GM21528 (cell line): ENCODE measurements around the gene CD96.

Experiments
- ATAC-seq: cut with Tn5 transposase; IDR thresholded peaks from one replicate; pipeline ENCODE4 v1.9.1; 2021; ENCODE audit warnings: mild to moderate bottlenecking, moderate library complexity; ENCODE audit not compliant: unreplicated experiment, low FRiP score

CD96 gene

DNA sequence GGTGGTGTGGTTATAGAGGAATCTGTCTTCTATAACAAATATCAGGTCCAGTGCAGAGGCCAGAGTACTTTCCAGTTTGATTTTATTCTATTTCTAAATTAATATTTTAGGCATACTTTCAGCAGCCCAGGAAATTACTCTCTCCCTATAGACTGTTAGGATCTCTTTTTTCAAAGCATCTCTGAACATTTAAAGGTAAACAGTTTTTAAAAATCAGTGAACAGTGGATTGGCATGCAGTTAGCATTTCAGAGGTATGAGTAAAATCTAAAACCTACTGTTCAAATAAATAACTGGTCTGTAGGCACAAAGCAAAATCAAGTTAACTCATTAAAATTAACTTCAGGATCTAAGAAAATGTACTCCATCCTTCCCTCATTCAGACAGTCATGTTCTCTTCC, 50.1 kb downstream of the CD96 start:
- no peak for ATAC-seq

DNA sequence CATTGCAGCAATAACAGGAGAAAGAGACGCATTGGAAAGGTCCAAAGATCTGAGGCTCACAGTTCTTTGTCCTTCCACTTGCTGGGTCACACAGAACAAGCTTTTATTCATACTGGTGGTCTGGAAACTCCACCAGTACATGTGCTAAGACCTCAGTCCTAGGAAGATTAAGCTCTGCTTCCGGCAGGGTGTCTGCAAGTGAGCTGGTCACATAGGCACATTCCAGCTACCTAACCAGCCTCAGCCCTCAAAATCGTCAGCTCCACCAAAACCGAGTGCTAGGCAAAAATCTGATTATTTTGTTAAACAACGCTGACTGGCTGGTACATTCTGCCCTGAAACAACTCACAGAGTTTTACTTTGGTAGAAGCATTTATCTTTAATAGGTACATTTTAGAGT, 50.9 kb downstream of the CD96 start:
- ATAC-seq: no peak

DNA sequence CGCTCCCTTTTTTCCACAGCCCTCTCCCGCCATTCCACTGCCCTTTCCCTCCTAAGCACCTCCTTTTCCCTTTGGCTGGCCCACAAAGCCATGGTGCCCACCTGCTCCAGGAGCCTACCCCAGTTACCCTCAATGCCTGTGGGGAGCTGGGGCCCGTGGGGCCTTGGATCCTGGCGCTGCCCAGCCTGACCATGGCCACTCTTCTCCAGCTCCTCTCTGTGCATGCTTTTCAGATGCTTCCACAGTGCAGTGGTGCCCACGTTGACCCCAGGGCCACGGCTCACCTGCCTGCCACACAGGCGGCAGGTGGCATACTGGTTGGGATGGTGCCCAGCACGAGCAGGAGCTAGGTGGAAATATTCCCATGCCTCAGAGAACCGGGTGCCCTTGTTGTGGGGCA, 51.7 kb downstream of the CD96 start:
- ATAC-seq: peak; percentile 11

DNA sequence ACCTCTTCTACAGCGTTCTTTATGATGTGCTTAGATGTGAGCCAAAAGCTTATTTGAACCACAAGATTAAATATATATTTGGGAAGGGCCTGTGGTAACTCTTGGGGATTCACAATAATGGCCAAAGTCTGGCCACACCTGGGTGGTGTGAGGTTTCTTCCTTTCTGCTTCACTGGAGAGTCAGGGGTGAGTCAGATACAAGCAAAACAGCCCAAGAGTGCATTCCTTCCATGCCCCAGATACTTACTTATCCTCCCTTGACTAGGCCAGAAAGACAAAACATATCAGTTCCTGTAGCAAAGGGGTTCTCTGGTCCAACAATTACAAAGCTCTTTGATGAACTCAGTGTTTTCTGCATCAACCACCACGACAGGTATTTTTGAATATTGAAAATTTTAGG, 52.2 kb downstream of the CD96 start:
- peak; percentile 46 for ATAC-seq

DNA sequence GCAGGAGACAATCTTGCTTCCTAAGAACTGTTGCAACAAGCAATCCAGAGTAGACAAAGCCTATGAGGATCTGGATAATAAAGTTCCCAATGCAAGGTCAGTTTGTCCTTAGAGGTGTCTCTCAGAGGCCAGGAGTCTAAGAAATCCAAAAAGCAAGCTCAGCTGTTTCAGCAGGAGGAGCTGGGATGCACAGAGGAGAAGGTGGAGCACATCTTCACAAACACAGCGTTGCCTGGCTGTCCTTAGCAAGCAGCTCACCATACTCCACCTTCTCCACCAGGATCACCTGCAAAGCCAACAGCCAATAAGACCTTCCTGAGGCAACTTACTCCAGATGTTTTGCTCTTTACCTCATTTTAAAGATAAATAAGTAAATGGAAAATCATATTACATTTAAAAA, 52.8 kb downstream of the CD96 start:
- ATAC-seq: peak; percentile 23

DNA sequence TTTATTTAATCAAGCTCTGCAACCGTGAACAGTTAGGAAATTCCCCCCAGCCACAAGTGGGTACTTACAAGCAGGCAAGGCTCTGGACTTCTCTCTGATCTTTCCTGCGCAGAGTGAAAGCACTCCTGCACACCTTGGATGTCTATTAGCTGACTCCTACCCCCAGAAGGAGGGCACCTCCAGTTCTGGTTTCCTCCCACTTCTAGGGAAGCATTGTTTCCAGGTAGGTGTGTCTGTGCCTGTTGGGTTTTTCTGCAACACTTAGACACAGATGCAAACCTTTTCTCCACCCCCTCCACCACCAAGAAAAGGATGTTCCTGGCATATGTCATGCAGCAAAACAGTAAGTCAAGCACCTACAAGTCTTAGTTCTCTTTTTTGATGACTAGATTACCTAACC, 53.2 kb downstream of the CD96 start, which contains the start of gene ZBED2:
ZBED2 (minus strand) TSS at position 115 of the 400 bp plus-strand sequence. CDS start 1,145 bp downstream, outside the sequence.
- ATAC-seq: peak; percentile 39

DNA sequence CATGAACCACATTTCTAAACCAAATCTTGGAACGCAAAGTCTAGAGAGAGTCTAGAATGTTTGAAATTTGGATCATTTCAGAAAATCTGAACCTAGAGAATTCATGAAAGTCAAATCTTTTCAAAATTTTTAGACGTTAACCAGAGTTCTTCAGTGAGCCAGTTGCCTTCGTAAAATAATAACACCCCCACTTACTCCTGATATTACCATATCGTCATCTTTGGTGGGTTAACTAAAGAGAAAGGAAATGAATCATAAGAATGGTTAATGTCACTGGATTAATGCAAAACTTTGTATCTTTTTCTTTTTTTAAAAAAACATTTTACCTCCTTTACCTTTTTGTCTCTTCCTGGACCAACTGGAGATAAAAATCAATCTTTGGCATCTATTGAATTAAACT, 54.3 kb downstream of the CD96 start:
- ATAC-seq: no peak

DNA sequence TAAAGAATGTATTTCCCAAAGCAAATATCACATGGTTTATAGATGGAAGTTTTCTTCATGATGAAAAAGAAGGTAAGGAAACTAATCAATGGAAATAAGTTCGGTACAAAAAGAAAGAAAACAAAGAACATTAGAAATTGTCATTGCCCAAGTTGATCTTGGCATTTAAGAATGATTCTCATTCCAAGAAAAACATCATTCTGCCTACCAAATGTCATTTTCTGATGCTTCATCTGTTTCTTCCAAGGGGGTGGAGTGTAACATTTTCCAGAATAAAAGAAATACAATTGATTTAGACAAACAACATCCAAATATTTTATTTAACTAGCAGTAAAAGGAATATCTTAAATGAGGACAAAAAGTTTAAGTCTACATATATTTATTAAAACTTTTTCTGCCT, 56.1 kb downstream of the CD96 start:
- no peak for ATAC-seq

DNA sequence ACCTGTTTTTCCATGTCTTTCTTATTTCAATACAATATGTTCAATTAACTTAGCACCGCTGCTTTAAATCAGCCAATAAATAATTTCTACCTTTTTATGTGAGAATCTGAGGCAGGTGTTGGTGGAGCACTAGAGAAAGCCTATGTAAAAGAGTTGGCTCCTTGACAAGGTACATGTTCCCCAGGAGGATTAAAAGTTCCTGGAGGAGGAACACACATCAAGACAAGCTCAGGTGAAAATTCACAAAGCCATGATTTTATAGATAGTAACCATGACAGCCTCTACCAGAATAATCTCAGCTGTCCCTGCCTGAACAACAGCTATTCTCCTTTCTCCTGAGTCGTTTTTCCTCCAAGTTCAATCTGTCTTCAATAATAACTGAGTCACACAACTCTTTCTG, 56.6 kb downstream of the CD96 start:
- no peak for ATAC-seq

DNA sequence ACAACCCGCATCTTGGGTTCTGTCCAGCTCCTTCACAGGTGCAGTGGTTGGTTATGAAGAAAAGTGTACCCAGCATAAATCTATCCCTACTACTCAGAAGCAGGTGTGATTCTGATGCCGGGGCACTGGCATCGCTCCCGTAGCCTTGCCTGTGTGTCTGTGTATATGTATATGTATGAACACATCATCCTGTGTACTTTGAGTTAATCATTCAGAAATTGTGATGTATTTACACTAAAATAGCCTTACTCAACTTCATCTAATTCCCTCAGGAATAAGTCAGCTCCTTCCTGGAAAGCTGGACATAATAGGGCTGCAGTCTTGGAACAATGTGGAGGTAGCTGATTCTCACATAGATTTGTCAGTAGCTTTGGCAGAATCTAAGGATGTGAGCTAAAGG, 59.8 kb downstream of the CD96 start:
- no peak for ATAC-seq

DNA sequence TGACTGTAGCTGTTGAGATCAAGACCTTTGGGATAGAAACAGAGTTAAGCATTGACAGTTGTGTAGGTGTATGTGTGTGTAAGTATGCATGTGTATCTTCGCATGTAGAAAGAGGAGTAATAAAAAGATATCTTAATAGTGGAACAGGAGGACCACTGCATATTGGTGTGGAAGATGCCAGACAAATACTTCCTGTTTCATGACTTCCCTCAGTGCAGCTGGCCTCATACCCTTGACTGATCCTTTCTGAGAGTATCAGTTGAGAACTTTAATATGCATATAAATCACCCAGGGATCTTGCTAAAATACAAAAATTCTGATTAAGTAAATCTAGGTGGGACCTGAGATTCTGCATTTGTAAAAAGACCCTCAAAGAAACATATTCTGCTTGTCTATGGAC, 61.7 kb downstream of the CD96 start:
- ATAC-seq: peak; percentile 70

DNA sequence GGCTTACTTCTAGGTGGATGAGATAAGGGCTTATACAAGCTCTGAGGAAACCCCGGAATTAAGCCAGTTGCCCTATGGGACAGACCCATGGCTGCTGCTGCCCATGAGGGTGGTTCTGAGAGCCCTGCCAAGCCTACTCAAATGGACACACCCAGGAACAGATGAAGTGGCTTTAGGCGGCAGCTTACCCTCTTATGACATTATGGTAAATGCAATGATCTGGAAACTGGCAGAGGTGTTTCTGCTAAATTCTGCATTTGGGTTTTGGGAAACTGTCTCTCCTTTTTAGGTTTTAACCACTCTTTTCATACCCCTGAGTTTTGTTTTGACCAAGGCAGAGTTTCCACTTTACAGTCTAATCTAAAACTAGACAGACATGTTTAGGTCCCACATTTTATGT, 62.1 kb downstream of the CD96 start:
- ATAC-seq: peak; percentile 34

DNA sequence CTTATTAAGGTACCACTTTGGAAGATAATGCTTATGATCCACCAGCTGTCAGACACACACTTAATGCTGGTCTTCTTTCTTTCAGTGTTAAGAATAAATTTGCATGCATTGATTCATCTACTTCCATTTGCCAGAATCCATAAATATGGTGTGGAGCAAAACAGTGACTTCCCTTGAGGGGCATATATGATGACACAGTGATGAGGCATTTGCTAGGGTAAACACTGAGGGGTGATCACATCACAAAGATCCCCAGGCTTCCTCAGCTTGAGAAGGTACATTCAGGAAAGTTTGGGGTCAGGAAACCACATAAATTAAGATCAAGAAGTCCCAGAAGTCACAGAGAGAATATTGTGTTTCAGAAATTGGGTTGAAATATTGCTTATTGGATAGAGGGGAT, 63.0 kb downstream of the CD96 start:
- ATAC-seq: no peak

DNA sequence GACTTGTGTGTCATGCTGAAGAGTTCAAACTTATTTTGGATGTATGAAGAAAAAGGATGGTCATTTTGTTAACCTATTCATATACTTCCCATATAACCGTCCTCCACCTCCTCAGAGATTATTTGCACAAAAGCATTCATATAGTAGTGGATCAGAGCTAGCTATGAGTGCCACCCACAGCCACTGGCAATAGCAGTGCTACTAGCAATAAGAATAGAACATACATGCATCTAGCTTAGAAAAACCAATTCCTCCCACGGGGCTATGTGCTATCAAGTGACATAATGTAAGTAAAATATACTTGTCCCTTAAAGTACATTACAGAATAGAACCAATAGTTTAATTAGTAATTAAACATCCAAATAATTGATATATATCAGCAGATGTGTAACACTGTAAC, 63.5 kb downstream of the CD96 start:
- no peak for ATAC-seq

DNA sequence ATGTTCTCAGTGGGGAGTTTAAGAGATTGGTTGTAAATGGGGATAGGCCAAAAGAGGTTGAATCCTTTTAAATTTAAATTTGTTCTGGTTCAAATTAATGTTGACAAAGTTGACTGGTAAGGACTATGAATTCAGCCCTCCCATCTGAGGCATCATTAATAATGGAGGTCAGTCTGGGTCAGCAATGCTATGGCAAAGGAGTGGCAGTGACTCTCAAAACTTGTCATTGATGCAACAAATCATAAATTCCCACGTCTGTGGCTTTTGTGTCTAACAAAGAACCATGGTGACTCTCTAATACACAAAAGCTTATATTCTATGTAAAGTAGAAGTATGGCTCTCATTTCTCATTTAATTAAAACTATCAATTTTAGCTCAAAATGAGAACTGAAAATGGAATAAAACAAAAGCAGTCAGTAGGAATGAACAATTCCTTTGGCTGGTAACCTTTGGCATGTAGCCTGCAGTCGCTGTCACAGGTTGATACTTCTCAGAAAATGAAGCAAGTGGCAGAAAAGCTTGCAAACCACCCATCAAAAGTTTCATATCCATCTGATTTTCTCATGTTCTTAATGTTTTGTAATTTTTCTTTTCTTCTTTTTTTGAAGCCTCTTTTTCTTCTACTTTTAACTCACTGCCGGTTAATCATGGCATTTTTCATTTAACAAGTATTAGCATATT, 65.4 kb downstream of the CD96 start:
- no peak for ATAC-seq

DNA sequence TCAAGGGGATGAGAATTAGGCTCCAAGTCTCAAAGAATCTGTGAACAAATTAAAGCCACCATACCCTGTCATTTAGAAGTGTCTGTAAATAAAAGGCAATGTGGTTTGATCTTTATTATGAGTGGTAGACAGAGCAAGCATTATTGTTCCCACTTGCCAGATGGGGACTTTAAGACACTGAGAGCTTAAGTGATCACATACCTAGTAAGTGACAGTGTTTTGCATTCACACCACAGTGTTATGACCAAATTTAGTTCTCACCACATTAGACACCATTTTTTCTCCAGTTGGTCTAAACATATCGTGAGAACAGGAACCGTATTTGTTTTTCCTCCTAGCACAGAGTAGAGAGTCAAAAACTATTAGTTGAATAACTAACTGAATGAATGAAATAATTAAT, 66.4 kb downstream of the CD96 start:
- ATAC-seq: peak; percentile 43

DNA sequence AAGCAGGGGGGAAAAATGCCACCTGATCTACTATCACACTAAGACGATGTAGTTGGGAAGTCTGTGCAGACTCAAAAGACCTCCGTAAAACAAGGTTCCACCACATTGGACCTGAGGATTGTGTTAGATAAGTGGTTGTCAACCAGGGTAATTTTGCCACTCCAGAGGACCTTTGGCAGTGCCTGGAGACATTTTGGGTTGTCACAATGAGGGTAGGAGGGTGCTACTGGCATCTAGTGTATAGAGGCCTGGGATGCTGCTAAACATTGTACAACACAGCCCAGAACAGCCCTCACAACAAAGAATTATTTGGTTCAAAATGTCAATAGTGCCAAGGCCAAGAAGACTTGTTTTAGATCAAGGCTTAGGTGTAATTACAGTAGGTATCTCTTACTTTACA, 67.7 kb downstream of the CD96 start:
- ATAC-seq: no peak

DNA sequence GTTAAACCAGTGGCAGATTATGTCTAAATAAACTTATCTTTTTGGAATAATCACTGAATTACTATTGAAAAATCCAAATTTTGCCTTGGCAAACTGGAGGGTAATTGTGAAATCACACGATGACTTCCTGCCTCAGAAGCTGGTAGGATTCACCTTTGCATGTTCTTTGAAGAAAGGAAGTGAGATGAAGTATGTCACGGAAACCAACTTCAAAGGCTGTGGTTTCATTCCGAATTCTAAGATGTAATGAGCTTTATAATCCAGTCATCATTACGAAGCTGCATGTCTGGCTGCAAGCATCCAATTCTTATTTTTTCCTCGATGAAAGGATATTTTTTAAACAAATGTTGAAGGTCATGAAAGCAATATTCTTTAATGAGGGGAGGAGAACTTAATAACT, 68.2 kb downstream of the CD96 start:
- peak; percentile 87 for ATAC-seq

DNA sequence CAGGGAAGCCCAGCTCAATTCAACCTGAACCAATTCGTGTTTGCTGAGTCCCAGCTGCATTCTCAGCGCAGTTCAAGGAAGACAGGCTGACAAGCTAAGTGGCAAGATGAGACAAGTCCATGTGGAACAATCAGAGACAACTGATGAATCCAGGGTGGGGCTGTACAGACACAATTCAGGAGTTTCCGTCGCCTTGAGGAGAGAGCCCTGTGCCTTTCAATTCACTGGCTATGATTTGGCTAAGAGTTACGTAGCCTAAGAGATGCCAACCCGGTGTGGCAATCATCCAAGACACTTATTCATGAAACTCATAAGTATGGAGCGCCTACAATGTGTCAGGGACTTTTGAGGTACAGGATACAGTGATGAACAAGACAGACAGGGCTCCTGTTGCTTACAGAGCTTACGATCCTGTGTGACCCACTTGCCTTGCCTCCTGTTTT, 68.6 kb downstream of the CD96 start:
- peak; percentile 9 for ATAC-seq

DNA sequence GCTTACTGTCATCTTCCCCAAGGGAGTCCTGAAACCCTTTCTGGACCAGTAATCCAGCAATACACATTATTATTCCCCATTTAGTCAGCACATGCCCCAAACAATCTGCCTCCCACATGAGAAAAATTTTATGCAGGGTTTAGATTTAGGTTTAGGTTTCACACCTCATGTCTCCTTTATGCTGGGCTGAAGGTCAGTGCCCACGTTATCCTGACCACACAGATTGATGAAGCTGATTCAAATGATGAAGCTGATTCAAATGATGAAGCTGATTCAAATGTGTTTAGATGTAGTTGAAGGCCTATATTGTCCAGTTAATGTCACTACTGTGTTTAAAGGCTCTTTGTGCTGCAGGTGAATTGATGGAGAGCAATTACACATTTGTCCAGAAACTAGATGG, 71.3 kb downstream of the CD96 start:
- ATAC-seq: no peak

DNA sequence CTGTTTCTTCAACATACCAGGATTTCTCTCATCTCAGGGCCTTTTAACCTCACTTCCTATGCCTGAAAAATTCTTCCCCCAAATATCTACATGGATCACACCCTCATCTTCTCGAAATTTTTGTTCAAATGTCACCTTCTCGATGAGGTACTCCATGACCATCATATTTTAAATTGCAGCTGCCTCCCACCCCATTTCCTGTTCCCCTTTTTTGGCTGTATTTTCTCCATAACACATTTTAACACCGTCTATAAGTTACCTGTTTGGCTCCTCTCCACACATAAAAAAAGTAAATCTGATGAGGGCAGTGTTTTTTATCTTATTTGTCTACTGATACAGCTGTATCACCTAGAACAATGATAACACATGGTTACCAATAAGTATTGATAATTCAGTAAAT, 73.9 kb downstream of the CD96 start:
- no peak for ATAC-seq

DNA sequence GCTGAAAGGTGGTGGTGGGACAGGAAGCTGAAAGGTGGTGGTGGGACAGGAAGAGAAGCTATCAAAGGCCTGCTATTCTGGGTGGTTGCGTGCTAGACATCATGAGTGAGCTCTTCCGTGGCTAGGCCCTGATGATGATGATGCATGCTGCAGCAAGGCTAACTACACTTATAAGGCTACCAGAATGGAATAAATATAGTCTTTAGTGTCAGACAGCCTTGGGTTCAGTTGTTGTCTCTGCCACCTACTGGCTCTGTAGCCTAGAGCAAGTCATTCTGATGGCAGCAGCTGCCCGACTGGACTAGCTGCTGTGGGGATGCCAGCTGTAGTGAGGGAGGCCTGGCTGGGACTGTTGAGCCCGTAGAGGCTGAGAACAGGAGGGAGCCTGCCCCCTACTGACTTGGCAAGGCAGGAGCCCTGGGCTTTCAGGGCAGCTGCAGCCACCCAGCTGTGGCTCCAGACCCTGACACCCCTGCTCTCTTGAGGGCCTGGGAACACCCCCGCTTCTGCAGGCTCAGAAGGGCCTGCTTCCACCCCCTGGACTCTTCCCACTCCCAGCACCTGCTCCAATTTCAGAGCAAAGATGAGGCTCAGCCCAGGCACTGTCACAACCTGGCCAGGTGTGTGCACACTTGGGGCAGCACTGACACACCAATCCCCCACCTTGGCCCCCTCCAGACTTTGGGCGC, 74.6 kb downstream of the CD96 start:
- peak; percentile 87 for ATAC-seq
